PFSK-1 (cell line): ENCODE measurements around the gene INPP4A.

Source experiments
- FOXP2 ChIP-seq: optimal IDR thresholded peaks from 2 replicates; pipeline ENCODE3; 2011; ENCODE audit warnings: borderline replicate concordance, control low read depth, inconsistent platforms; ENCODE audit not compliant: insufficient read depth; ENCODE audit errors: extremely low read length, extremely low read depth
- POLR2AphosphoS5 ChIP-seq: IDR thresholded peaks from 2 replicates; pipeline ENCODE4 v1.6.1; 2012; ENCODE audit warnings: low read depth, mild to moderate bottlenecking, control low read depth, low read length, moderate library complexity
- SIN3A ChIP-seq: IDR thresholded peaks from 2 replicates; pipeline ENCODE4 v1.6.1; 2012; ENCODE audit warnings: mild to moderate bottlenecking, low read length, moderate library complexity, borderline replicate concordance; ENCODE audit not compliant: insufficient read depth
- TAF1 ChIP-seq: IDR thresholded peaks from 2 replicates; pipeline ENCODE4 v1.6.1; 2012; ENCODE audit warnings: low read length, control low read depth, borderline replicate concordance; ENCODE audit not compliant: insufficient read depth
- TF ChIP-seq, protein P1 (sequence below), 2 experiments: IDR thresholded peaks; 2 replicates each; pipeline versions ENCODE4 v1.6.1 to v1.8.0; 2011 to 2012; ENCODE audit warnings: low read depth in 2 of 2, low read length in 2 of 2, control low read depth in 1 of 2, inconsistent platforms in 1 of 2, mild to moderate bottlenecking in 1 of 2, moderate library complexity in 1 of 2; ENCODE audit not compliant: insufficient read depth in 1 of 2

Gene INPP4A

DNA sequence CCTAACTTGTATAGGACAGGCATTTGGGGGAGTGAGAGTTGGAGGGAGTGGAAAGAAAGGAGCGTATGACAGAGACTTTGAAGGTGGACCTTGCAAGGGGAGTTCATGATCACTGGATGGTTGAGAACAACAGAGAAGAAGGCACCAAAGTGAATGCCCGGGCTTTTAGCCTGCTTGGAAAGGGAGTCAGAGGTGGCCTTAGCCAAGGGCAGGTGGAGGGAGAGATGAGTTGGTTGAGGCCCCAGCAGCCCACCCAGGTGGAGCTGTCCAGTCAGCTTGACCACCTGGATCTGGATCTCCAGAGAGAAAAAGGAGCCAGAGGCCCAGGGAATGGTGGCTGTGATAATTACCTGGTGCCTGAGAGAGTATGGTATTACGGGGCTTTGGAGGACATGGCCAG is 90.1 kb downstream of the INPP4A start:
- no peak for TF ChIP-seq POLR2AphosphoS5

DNA sequence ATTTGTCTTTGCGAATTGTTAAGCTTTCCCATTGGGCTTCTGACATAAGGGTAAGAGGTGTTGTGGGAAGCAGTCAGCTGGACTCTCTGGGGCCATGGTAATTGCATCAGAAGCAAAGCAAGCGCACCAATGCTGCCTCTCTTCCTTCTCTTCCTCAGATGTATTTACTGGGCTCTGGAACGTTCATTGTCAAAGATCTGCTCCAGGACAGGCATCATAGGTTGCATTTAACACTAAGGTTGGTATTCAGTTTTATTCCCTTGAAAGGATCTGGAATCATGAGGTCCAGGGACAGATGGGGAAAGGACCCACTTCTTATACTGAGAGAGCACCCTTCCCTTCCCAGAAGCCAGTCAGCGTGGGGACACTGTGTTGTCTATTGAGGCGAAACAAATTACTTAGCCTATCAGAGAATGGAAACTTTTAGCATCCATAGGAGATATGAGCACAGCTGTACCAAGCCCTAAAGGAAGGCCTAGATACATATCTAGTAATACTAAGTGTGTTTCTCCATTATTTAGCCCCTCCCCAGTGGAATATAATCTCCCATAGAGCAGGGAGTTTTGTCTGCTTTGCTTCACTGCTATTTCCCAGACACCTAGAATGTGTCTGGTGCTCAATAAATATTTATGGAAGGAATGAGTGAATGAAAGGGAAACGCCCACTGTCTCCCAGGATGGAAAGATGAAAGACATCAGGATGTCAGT is 91.5 kb downstream of the INPP4A start:
- TF ChIP-seq, protein P1, sequence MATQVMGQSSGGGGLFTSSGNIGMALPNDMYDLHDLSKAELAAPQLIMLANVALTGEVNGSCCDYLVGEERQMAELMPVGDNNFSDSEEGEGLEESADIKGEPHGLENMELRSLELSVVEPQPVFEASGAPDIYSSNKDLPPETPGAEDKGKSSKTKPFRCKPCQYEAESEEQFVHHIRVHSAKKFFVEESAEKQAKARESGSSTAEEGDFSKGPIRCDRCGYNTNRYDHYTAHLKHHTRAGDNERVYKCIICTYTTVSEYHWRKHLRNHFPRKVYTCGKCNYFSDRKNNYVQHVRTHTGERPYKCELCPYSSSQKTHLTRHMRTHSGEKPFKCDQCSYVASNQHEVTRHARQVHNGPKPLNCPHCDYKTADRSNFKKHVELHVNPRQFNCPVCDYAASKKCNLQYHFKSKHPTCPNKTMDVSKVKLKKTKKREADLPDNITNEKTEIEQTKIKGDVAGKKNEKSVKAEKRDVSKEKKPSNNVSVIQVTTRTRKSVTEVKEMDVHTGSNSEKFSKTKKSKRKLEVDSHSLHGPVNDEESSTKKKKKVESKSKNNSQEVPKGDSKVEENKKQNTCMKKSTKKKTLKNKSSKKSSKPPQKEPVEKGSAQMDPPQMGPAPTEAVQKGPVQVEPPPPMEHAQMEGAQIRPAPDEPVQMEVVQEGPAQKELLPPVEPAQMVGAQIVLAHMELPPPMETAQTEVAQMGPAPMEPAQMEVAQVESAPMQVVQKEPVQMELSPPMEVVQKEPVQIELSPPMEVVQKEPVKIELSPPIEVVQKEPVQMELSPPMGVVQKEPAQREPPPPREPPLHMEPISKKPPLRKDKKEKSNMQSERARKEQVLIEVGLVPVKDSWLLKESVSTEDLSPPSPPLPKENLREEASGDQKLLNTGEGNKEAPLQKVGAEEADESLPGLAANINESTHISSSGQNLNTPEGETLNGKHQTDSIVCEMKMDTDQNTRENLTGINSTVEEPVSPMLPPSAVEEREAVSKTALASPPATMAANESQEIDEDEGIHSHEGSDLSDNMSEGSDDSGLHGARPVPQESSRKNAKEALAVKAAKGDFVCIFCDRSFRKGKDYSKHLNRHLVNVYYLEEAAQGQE (IDR thresholded peaks at IDR 0.05; ENCODE audit: insufficient read depth in 1 of 2, low read depth in 2 of 2, low read length in 2 of 2), result no peak
- TF ChIP-seq POLR2AphosphoS5 (no peak), FOXP2 (no peak), SIN3A (no peak), TAF1 (no peak)

- TF ChIP-seq, protein P1 (IDR thresholded peaks at IDR 0.05; ENCODE audit: insufficient read depth in 1 of 2, low read depth in 2 of 2, low read length in 2 of 2), result no peak
Measured at GRCh38 chr2:98537390-98538126, 92.9 kb downstream of the INPP4A start.

- TF ChIP-seq FOXP2 (no peak), TAF1 (no peak), SIN3A (no peak), POLR2AphosphoS5 (no peak)
- TF ChIP-seq, protein P1 (IDR thresholded peaks at IDR 0.05; ENCODE audit: insufficient read depth in 1 of 2, low read depth in 2 of 2, low read length in 2 of 2), result no peak
Measured at GRCh38 chr2:98538280-98539041, 93.8 kb downstream of the INPP4A start.

- TF ChIP-seq FOXP2, result no peak
- no peak for TF ChIP-seq TAF1
- no peak for TF ChIP-seq POLR2AphosphoS5
- TF ChIP-seq SIN3A, result no peak
- TF ChIP-seq, protein P1 (IDR thresholded peaks at IDR 0.05; ENCODE audit: insufficient read depth in 1 of 2, low read depth in 2 of 2, low read length in 2 of 2), result no peak
Measured at GRCh38 chr2:98539056-98539735, 94.5 kb downstream of the INPP4A start.
